ENCODE results near the gene HCN2.

HCN2 gene

DNA sequence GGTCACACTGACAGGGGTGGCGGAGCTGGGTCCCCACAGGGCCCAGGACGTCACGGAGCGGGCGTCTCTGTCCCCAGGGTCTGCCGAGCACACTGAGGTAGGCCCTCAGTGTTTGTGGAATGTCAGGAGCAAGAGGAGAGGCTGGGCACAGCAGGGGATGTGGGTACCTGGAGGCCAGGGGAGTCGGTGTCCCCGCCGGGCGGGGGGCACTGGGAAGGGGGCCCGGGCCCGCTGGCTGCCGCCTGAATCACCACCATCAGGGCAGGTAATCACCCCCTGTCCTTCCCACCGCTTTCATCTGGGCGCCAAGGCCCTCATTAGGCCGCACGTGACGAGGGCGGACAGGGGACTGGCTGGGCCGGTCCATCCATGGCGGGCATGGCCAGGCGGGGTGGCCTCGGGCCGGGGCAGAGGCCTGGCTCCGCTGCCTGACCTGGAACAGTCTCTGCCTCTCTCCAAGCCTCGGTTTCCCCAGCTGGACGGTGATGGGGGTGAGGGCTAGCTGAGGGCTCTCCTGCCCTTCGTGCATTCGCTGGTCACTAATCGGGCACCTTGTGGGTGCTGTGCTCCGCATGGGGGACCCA is 51.0 kb downstream of the HCN2 start:
- no peak for DNase-seq (ENCODE audit: low read depth)

DNA sequence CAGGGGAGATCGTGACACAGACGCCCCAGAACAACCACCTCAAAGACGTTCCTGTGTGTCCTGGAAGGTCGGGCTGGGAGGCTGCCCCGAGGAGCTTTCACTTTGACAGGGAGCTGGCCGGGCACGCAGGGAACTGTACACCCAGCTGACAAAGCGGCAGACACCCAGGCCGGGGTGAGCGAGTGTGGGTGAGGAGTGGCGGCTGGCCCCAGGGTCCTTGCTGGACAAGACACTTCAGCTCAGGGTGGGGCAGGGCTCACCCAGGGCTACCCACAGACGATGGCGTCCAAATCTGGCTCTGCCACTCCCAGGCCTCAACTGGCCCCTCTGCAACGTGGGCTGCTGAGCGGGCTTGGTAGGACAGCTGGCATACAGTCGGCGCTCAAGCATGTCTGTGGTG is 52.0 kb downstream of the HCN2 start:
- no peak for DNase-seq (ENCODE audit: low read depth)

DNA sequence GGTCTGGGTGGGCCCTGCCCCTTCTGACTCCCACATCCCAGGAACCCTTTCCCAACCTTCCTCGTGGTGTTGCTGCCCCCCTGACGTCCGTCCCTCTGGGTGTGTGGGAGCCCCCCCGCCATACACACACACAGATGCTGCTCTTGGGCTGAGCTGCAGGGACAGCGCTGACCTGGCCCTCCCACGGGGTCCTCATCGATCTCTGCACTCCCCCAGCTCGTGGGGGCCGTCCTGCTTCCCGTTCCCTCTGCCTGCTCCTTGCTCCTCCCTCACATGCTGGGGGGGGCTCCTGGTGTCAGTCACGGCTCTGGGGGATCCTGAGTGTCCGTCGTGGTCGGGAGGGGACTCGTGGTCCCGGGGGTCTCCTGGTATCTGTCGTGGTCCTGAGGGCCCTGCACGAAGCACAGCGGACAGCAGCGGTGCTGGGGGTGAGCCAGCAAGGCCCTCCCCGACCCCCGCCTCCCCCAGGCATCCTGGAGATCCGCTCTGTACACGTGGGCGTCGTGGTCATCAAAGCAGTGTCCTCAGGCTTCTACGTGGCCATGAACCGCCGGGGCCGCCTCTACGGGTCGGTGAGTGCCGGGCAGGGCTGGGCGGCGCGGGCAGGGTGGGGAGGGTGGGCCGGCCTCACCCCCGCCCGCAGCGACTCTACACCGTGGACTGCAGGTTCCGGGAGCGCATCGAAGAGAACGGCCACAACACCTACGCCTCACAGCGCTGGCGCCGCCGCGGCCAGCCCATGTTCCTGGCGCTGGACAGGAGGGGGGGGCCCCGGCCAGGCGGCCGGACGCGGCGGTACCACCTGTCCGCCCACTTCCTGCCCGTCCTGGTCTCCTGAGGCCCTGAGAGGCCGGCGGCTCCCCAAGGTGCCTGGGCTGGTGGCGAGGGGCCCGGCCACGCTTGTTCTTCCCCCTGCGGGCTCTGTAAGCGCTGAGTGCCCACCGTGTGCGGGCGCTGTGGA is 53.4 kb downstream of the HCN2 start:
- DNase-seq (ENCODE audit: low read depth) = no peak

DNA sequence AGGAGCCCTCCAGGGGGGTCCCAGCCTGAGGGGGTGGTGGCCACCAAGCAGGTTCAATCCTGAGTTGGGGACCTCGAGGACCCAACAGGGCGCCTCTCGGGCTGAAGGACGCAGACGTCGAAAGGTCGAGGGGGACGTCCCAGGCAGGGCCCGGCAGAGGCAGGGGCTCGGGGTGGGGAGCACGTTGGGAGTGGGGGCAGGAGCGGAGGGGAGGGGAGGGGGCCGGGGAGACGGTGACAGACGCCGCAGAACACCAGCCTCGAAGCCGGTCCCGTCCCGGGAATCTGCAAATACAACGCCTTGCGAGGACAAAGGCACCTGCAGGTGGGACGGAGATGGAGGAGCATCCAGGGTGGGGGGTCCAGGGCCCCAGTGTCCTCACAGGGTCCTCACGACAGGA is 54.1 kb downstream of the HCN2 start:
- no peak for DNase-seq (ENCODE audit: low read depth)

DNA sequence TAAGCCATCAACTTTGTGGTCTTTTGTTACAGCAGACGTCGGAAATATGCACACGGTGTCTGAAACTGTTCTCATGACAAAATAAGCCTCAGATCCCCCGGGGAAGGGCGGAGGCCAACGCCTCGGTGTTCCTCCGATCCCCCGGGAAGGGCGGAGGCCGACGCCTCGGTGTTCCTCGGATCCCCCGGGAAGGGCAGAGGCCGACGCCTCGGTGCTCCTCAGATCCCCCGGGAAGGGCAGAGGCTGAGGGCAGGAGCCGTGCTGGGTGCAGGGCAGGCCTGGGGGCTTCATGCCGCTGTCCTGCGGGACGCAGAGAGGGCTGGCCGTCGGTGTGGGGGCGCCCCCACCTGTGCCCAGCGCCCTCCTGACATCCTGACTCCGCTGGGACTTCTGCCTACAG is 54.7 kb downstream of the HCN2 start:
- DNase-seq (ENCODE audit: low read depth) = no peak

DNA sequence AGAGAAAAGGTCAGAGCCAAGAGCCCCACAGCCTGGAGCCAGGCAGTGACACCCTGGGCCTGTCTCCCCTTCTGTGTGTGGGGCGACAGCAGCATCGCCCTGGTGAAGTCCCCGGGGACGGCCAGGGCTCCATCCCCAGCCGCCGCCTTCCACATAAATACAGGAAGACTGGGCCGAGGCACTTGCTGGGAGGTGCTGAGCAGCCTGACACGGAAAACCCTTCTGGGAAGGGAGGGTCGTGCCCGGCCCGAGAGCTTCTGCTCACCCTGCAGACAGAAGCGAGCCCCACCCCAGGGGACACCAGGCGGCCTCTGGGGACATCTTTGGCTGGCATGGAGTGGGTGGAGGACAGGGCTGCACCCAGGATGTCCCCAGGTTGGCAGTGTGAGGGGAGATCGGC is 55.1 kb downstream of the HCN2 start:
- no peak for DNase-seq (ENCODE audit: low read depth)

DNA sequence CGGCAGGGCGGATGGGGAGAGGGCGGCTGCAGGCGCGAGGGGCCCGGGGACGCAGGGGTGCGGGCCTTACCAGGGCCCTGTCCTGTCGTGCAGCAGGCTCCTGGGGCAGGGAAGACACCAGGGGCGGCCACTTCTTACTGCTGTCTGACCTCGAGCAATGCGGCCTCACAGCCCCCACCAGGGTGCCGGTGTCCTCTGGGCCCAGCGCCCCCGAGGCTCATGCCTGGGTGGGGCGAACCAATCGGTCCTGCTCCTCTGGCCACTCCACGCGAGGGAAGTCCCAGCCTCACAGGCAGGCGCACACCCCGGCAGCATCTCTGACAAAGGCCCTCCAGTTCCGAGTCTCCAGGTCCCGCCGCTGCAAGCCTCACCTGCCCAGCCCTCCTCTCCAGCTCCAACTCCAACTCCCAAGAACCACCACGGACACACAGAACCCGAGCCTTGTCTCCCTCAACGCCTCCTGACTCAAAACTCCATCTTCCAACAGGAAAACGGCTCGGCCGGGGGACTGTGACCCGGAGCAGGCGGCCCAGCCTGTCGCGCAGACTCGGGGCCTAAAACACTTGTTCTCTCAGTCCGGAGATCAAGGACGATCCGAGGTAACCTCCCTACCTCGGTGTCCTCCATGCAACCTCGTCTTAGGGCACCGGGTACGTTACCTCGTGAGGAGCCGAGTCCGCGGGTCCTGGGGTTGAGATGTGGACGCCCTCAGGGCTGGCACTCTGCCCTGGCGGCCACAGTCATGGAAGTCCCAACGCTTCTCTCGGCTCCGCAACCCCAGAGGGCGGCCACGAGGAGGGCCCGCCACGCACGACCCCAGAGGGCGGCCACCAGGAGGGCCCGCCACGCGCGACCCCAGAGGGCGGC is 56.5 kb downstream of the HCN2 start:
- DNase-seq (ENCODE audit: low read depth) = no peak

DNA sequence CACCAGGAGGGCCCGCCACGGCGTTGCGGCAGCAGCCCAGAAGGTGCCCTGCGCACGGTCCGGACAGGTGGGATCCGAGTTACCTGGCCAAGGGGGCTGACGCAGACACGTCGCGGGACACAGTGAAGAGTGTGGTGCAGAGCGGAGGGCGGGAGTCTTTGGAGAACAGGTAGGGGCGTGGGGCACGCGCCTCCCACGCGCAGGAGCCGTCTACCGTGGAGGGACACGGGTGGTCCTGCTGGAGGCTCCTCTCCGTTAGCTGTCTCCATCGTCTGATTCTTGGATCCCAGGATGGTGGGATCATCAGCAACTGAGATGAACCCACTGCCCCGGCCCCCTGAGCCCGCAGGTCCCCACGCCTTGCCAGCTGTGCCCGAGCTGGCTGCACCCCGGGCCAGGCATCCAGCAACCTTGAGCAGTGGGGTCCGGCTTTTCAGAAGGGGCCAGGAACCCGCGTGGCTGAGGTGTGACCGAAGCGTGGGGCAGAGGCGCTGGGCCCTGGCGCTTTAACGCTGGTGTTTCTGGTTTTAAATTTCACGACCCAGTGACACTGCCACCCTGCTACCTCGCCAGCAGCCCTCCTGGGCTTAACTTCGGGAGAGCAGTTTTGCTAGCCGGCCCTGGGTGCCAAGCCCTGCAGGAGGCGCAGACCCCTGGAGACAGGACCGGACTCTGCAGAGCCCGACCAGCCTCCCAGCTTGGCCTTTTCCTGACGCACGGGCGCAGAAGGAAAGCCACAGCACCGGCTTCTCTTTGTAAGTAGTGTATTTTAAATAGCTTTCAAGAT is 57.3 kb downstream of the HCN2 start:
- DNase-seq (ENCODE audit: low read depth) = no peak

DNA sequence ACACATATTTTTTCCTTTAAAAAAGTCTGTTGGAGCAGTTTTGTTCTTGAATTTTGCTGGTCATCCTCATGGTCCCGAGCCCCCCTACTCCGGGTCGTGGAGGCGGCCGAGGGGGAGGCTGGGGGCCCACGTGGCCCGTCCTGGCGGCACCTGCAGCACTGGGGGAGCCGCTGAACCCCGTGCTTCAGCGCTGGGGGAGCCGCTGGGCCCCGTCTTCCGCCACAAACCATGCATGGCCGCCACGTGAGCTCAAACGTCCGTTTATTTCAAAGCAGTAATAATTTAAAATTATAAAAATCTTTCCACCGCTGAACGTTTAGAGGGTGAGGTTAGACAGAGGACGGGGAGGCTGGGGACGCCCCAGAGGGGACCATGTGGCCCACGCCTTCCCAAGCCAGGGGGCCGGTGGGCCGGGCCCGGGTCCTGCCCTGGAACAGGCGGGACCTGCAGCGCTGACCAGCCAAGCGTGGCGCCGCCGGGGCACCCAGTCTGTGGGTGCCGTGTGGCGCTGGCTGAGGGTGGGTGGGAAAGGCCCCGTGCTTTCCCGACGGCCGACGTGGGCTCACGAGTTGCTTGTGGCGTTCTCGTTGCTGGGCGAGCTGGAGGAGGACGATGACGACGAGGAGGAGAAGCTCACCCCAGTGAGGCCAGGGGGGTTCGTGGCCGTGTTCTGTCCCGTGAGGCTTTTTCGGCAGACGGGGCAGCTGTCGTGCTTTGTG is 58.0 kb downstream of the HCN2 start:
- no peak for DNase-seq (ENCODE audit: low read depth)

DNA sequence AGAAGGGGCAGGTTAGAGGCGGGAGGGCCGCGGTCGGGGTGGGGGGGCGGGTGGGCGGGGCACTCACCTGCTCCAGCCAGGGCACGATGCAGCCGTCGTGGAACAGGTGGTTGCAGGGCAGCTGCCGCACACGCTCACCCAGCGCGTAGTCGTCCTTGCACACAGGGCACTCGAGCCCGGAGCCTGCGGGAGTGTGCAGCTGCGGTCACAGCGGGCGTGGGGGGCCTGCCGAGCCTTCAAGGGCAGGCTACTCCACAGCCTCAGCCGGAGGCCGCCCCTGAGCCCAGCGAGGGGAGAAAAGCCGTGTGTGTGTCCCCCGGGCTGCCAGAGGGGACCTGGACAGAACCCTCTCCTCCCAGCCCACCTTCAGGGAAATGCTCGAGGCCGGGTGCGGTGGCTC is 58.6 kb downstream of the HCN2 start:
- DNase-seq (ENCODE audit: low read depth) = no peak

DNA sequence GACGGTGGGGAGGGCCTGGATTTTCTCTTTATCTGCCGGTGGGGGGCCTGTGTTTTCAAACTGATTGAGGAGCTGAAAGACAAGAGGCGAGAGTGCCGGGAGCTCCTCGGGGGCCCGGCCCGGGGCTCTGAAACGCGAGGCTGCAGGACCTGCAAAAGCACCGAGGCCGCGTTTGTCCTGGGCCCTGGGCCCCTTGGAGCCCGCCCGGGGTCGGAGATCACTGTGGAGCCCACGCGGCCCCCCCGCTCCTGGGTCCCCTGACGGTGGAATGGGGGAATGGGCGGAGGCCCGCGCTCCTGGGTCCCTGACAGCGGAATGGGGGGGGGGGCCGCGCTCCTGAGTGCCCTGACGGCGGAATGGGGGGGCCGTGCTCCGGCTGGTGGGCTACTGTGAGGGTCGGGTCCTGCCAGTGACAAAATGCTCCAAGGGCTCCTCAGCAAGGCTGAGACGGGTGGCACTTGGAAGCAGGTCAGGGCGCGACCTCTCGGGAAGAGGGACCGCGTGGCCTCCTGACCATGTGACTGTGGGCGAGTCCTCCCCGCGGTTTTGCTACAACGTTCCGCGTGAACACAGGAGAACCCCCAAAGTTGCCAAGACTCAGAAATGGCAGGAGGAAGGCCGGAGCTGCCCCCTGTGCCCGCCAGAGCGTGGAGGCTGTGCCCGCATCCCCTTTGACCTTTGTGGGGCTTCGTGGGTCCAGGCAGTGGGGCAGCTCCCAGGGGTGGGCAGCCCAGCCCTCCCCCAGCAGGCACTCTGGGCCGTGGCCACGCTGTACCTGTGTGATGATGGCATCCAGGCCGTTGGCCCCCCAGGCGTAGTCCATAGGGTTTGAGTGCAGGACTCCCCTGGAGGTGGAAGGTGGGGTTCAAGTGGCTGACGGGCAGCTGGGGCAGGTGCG is 59.5 kb downstream of the HCN2 start:
- DNase-seq (ENCODE audit: low read depth) = no peak

DNA sequence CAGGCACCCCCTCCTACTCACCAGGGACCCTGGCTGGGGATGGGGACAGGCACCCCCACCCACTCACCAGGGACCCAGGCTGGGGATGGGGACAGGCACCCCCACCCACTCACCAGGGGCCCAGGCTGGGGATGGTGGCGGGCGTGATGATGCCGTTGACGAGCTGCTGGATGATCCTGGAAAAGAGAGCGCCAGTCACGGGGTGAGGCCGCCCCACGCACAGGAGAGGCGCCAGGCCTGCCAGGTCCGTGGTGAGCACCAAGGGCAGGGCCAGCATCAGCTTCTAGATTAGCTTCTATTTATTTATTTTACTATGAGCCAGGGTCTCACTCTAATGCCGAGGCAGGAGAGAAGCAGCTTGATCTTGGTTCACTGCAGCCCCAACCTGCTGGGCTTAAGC is 60.4 kb downstream of the HCN2 start:
- no peak for DNase-seq (ENCODE audit: low read depth)

DNA sequence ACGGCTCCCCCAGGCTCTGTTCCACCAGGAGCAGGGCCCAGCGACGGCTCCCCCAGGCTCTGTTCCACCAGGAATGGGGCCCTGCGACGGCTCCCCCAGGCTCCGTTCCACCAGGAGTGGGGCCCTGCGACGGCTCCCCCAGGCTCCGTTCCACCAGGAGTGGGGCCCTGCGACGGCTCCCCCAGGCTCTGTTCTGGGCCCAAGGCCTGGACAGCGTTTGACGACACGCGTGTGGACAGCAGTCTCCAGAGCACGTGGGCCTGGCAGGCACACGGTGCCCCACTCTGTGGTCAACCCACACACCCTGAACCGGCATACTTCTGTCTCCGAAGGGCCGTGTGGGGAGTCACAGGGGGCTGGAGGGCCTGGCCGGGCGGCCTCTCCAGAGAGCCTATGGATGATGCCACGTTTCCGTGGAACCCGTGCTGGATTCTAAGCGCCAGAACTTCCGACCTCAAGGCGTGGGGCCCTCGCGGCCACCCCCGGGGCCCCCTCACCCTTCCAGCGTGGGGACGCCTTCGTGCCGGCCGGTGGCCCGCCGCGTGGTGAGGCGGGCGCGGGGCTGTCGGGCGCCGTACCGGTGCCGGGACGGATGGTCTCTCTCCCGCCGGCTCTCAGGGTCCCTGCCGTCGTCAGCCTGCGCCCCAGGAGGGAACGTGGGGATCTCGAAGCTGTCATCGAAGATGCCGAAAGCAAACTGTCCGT is 61.6 kb downstream of the HCN2 start:
- DNase-seq (ENCODE audit: low read depth) = no peak

DNA sequence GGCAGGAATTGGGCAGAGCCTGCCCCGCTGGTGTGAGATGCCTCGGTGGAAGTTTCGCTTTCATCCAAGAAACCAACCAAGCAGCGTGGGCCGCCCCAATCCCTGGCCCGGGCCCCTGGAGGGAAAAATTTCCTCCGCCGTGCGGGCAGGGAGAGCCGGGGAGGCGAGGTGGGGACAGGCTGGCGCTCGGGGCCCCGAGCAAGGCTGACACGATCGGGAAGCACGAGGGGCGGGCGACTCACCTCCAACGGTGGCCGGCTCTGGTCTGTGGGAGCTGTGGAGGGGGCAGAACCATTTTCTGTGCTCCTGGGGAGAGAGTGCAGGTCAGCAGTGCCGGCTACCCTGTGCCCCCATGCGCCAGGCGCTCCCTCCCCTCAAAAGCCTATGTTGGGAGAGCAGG is 62.3 kb downstream of the HCN2 start:
- DNase-seq (ENCODE audit: low read depth) = no peak

DNA sequence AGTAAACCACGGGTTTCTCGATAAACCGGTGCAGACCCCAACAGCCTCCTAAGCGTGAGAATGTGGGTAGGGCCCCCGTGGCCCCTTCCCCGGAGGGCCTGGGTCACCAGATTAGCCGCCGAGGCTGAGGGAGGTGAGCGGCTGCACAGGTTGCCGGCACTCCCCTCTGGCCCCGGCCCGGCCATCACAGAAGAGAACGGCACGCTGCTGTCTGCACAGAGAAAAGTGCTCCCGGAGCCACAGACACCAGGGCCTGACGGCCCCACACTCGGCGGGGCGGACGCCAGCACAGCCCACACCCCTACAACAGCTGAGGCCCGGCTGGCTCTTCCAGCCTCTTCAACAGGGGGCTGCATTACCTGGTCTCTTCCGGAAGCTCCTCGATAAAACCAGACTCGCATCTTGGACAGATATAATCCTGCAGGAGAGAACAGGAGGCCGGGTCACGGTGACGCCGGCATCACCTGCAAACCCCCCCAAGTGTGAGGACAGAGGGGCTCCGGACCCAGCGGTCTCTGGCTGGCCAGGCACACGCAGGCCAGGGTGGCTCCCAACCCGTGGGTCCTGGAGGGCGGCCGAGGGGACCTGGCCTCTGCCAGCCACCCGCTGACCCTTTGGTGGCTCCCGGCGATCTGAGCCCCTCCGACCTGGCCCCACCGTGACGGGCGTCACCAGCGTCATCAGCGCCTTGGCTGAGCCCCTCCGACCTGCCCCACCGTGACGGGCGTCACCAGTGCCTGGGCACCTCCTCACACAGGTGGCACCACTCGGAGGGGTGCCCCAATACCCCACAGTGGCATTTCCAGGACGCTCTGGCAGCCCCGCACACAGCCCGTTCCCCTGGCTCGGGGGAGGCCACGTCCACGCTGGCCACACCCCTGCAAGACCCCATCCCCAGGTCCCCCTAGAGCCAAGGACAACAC is 63.0 kb downstream of the HCN2 start:
- no peak for DNase-seq (ENCODE audit: low read depth)

DNA sequence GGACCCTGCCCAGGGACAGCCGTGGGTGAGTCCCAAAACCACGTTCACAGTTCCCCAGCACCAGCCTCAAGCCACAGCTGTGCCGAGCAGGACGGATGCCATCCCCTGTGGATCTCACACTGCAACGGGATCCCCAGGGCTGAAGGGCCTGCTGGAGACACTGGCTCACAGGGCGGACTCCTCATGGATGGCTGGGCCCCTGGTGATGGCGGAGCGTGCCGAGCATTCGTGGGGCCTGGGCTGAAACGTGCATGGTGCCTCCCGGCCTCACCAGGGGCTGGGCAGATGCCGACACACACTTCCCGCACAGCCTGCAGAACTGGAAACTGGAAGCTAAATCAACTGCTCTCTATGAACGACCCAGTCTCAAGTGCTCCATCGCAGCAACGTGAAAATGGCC is 63.7 kb downstream of the HCN2 start:
- DNase-seq (ENCODE audit: low read depth) = no peak

DNA sequence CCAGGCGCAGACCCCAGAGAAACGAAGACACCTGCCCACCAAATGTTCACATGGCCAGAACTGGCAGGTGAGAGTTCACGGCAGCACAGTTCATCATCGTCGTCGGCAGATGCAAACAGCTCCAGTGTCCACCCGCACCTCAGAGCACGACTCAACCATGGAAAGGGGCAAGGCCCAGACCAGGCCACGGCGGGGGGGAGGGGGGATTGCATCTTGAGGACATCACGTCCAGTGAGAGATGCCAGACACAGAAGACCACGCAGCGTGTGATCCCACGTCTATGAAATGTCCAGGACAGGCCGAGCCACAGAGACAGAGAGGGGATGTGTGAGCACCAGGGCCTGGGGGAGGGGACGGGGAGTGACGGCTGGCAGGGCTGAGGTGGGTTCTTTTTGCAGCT is 66.0 kb downstream of the HCN2 start:
- no peak for DNase-seq (ENCODE audit: low read depth)

DNA sequence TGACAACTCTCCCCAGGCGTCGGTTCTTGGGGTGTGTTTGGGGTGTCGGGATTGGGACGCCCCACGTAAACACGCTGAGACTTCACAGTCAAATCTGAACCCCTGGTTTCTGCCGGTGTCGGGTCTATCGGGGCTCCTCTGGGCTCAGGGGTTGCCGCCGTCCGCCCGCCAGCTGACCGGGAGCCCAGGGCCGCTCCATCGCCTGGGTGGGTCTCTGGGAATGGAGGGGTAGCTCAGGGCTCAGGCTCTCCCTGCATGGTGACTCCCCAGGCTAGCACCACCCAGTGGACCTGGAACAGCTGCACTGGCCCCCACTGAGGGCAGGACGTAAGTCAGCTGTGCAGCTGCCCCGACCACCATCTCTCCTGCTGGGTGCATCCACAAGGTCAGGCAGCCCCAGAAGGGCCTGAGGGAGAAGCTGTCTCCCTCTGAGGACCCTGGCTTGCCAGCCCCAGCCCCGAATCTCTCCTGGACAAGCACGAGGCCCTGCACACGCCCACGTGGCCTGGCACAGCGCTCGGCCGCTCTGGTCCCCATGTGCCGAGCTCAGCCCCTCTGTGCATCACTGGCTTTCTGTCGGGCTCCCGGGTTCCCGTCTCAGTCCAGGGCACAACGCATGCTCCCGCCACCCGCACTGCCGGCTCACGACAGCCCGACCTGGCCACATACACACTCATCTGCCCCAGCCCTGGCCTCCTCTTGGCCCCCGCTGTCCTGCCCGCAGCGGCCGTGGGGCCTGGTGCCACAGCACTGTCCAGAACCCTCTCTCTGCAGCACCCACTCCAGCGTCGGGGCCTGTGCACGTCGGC is 67.3 kb downstream of the HCN2 start:
- DNase-seq (ENCODE audit: low read depth) = no peak
